Smooth muscle cell of the brain vasculature (primary cell): ENCODE data around the gene RPS6KA6.
"Not testable (repeated sequence)": the region's sequence is repeated elsewhere in the genome, so short reads cannot be mapped to it uniquely, and the experiment has no call there.

Experiments used
- DNase-seq: peaks from one replicate; pipeline ENCODE4 v3.0.0-alpha.2; 2012; ENCODE audit warnings: low read depth, low spot score

RPS6KA6 gene

DNA sequence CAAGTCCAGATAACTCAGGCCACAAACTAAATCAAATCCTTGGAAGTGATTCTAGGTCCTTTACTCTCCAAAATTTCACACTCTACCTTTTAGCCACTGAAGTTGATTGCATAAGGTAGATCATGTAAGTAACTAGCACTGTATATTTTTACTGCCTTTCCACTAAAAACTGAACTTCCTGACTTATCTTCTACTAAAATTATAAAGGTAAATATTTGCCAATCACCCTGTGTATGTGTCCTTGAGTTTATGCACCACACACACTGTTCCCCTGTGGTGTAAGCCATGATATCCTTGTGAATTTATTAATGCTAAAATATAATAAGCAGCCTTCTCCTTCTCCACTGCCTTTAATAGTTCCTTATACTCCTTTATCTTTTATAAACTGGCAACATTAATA lies 25.6 kb downstream of the RPS6KA6 start:
- DNase-seq = no peak

DNA sequence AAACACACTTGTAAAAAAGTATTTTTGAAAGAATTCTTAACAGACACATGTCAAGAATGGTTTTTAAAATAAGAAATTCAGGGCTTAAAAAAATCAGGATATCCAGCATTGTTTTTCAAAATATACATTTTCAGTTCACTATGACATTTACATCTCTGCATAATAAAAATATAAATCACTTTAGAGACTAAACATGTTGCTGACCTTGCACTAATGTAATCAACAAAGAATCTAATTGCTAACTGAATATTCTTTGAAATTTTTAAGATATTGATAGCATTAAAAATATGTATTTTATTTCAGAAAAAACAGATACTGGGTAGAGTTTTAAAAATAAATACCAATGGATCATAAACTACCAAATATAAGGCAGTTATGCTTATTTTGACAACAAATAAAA lies 26.4 kb downstream of the RPS6KA6 start:
- DNase-seq = no peak

DNA sequence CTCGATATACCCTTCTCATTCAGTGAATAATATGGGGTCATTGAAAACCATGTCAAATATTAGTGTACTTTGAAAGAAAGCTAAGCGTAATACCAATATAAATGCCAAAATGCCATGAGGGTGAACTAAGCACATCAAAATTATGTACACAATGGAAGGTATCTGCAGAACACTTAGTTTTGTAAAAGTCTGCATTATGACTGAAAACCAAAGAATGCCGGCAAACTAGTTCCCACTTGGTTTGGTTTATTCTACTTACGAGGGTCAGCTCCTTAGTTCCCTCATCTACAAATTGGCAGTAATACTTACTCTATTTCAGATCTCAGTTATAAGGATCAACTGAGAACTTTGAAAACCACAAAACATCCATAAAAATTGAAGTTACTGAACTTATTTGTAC lies 27.3 kb downstream of the RPS6KA6 start:
- no peak for DNase-seq

GRCh38 chrX:84156821-84157220 lies 31.2 kb downstream of the RPS6KA6 start:
- DNase-seq = no peak

DNA sequence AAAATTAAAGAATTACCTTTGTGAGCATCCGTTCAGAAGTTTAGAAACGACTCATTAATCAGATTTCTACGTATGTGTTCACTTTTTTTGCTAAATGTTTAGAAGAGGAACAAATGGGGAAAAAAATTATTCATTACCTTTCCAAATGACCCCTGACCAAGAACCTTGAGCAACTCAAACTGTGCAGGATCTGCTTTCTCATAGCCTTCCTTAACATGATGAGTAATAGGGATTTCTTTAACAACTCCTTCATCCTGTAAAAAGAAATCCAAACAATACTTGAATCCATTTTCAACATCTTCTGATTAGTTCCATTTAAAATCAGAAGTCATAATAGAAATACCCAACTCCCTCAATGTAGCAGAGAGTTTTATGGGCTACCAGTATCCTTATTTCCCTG lies 32.1 kb downstream of the RPS6KA6 start:
- no peak for DNase-seq

DNA sequence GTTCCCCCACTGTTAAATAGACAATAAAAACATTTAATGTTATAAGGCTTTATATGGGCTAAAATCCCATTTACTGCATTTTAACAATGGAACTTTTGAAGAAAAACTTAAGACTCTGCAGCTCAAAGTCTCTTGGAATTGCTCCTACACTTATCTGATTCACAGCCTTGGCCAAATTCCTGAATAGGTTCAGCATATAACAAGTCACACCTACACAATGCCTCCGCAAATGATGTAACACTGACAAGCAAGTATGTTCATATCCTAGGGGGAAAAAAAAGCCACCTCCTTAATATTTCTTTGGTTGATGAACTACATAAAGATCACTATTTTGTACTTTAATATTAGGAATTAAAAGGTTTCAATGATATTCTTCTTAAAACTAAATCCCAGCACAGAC lies 34.5 kb downstream of the RPS6KA6 start:
- no peak for DNase-seq

DNA sequence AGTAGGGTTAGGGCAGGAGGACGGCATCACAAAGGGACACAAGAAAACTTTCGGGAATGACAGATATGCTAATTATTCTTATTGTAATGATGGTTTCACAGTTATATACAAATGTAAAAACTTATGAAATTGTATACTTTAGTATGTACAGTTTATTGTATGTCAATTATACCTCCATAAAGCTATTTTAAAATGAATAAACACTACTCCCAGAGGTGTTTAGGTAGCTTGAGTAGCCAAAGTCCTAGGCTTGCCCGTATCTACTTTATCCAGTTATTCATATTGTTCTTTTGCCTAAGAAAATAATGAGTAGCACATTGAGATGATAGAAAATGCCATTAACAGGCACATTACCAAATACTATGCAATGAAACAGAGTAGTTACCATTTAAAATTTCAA lies 43.0 kb downstream of the RPS6KA6 start:
- no peak for DNase-seq

DNA sequence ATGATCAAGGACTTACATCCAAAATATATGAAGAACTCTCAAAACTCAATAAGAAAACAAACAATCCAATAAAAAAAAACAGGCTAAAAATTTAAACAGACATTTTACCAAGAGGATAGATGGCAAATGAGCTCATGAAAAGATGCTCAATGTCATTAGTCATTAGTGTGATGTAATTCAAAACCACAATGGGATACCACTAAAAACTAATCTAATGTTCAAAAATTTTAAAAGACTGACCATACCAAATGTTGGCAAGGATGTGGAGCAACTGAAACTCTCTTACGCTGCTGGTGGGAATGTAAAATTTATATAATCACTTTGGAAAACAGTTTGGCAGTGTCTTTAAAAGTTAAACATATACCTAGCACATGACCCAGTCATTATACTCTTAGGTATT lies 43.7 kb downstream of the RPS6KA6 start:
- no peak for DNase-seq

- no peak for DNase-seq
Measured at GRCh38 chrX:84133023-84133422, 55.0 kb downstream of the RPS6KA6 start.

DNA sequence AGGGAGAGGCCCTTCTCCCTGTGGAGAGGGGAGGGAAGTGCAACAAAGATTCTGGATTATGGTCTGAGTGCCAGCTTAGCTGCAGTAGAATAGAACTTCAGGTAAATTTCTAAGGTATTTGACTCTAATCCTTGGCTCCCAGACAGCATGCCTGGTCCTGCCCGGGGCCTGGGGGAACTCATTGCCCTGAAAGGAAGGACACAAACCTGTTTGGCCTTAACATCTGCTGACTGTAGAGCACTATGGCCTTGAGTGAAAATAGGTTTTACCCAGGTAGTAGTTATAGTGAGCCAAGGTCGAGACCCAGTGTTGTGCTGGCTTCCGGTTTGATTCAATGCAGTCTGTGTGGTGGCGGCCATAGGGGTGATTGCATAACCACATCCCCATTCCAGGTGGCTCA lies 64.4 kb downstream of the RPS6KA6 start:
- DNase-seq = no peak

GRCh38 chrX:84118769-84119168 lies 69.2 kb downstream of the RPS6KA6 start:
- DNase-seq = no peak

DNA sequence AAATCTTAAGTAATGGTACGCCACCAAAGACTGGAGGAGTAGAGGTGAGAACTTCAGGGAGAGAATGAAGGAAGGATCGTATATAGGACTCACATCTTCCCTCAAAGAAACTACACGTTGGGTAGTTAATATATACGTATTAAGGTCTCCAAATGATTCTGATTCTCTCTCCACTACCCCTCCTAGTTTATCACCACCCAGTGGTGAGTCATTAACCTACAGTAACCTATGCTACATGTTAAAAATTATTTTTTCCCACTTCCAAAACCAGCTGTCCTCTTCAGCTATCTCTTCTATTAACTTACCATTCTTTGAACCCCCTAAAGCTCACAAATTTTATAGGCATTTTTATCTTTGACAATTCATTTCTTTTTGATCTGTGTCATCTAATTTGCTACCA lies 69.7 kb downstream of the RPS6KA6 start:
- DNase-seq = no peak

DNA sequence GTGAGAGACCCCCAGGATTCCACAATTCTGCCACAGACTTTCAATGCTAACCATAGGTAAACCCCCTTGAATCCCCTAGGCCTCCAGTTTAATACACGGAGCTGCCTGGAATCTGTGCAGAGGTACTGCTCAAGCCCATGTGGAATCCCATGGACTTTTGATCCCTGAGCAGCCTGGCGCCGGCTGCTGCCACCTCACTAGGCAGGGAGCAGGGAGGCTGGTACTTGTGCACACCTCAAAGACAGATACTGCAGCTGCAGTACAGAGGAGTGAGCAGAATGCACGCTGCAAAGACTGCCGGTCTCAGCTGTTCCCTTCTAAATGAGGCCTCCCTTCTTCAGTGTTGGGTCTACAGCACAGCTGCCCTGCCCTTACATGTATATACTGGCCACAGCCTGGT lies 79.4 kb downstream of the RPS6KA6 start:
- DNase-seq = no peak

- DNase-seq = no peak
Measured at GRCh38 chrX:84099120-84099519, 88.9 kb downstream of the RPS6KA6 start.

DNA sequence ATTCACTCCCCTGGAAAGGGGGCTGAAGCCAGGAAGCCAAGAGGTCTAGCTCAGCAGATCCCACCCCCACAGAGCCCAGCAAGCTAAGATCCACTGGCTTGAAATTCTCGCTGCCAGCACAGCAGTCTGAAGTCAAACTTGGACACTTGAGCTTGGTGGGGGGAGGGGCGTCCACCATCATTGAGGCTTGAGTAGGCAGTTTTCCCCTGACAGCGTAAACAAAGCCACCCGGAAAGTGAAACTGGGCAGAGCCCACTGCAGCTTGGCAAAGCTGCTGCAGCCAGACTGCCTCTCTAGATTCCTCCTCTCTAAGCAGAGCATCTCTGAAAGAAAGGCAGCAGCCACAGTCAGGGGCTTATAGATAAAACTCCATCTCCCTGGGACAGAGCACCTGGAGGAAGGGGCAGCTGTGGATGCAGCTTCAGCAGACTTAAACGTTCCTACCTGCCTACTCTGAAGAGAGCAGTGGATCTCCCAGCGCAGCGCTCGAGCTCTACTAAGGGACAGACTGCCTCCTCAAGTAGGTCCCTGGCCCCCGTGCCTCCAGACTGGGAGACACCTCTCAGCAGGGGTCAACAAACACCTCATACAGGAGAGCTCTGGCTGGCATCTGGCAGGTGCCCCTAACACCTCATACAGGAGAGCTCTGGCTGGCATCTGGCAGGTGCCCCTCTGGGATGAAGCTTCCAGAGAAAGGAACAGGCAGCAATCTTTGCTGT lies 108.4 kb downstream of the RPS6KA6 start:
- DNase-seq = not testable (repeated sequence)

DNA sequence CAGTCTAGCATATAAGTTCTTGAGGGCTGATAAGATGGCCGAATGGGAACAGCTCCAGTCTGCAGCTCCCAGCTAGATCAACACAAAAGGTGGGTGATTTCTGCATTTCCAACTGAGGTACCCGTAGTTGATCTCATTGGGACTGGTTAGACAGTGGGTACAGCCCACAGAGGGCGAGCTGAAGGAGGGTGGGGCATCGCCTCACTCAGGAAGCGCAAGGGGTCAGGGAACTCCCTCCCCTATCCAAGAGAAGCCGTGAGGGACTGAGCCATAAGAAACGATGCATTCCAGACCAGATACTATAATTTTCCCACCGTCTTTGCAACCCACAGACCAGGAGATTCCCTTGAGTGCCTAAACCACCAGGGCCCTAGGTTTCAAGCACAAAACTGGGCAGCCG lies 109.0 kb downstream of the RPS6KA6 start:
- DNase-seq = no peak

- DNase-seq = no peak
Measured at GRCh38 chrX:84064814-84065213, 123.2 kb downstream of the RPS6KA6 start.

DNA sequence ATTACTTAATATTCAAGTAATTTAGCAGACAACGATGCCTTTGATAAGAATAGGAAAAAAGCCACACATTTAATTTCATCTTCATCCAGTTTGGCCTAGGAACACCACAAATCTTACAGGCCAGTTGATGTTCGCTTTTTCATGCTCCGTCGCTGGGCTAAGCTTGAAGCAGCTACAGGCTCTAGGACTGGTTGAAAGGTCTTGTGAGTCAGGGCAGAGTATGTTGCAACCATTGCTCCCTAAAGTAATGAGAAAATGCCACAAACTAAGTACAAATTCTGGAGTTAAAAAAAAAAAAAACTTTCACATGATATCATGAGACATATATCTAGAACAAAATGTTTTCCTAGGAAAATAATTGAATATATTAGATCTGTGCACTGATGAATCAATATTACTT lies 123.8 kb downstream of the RPS6KA6 start:
- no peak for DNase-seq

- no peak for DNase-seq
Measured at GRCh38 chrX:84047339-84047738, 140.7 kb downstream of the RPS6KA6 start.

DNA sequence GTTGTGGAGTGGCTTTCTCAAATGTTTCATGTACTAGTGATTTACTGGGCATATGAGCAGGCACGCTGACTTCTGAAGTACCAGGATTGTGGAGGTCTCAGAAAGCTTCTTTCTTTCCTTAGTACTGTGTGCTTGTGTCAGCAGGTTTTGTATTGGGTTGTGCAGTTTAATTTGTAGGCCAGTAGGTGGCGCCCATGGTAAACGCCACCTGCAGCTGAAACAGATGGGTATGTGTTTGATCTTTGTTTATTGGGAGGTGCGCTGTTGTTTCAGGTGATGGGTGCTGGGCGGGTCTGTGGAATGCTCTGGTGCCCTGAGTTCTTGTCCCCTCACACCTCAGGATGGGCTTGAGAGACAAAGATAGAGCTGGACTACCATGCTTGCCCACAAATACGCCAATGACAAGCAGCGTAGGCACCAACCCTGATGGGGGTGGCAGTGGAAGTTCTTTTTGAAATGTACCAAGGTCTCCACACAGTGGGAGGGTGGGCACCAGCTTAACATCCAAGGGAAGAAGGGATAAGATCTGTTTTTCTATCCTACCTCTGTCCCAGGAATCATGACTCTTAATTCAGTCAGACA lies 141.5 kb downstream of the RPS6KA6 start:
- no peak for DNase-seq

DNA sequence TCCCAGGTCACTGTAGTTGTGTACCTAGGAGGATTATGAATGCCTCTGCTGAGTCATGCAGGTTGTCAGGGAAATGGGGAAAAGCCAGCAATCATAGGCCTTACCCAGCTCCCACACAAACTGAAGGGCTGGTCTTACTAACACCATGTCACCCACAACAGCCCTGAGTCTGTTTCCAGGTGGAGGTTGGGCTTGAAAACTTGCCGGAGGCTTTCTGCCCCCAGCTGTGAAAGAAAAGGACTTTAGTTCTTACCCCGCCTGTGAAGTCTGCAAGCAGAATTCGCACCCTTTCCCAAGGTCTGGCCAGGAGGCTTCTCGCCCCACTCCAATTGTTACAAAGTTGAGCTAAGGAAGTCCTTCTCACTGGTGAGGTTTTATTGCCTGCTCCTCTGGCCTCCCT lies 143.9 kb downstream of the RPS6KA6 start:
- DNase-seq = no peak
